HepG2 (cell line): ENCODE results near the gene PPP2R5C. TPM values are rescaled to one million over a fixed set of nuclear protein-coding genes. Genes with fewer than 3 reads are reported as not detected.

ENCODE experiments used
- ATAC-seq: fragments of 200-7000 bp; cut with Tn5 transposase; 3 replicates; pipeline ENCODE4 v1.9.1; 2020; ENCODE audit warnings: mild to moderate bottlenecking, moderate library complexity
- BruUV-seq: library from RNA; stranded (reverse); fragments of 400-500 nt; replicated peaks from 2 replicates; lab custom pipeline; 2021; lab: Mats Ljungman, UMichigan
- CTCF ChIA-PET: fragments of 300-600 bp; formaldehyde crosslinking; extraction: SDS; loops from one replicate; lab custom pipeline; 2021; ENCODE audit warnings: low total read pairs, inconsistent platforms, low intra/inter-chr PET ratio; lab: Yijun Ruan, JAX
- POLR2A ChIA-PET: fragments of 350-600 bp; sonication (Branson Sonifier 250); formaldehyde crosslinking; loops from one replicate; lab custom pipeline; 2020; ENCODE audit warnings: antibody characterized with exemption, inconsistent platforms; lab: Yijun Ruan, JAX
- DNase-seq: peaks from one replicate; pipeline ENCODE4 v3.0.0-alpha.2; 2015; ENCODE audit warnings: low spot score
- FAIRE-seq: peaks from 3 replicates; lab custom pipeline; 2011; peaks lifted over from hg19 to GRCh38; lab: Jason Lieb, UNC
- H2AFZ ChIP-seq: one replicate; pipeline ENCODE4 v1.6.1; 2011; ENCODE audit warnings: low read length, inconsistent platforms
- H3K27ac ChIP-seq: fragments of 300-600 bp; 3 replicates; pipeline ENCODE4 v1.8.0; 2011; ENCODE audit warnings: mixed run types, mild to moderate bottlenecking, mixed read lengths, low read length, inconsistent platforms; ENCODE audit not compliant: insufficient read depth; ENCODE audit errors: extremely low read length
- H3K27me3 ChIP-seq, 2 experiments: fragments of 200-600 bp in 1 of 2; 2 replicates in 1 of 2; 3 replicates in 1 of 2; pipeline versions ENCODE4 v1.6.0 to v1.8.0; 2011; ENCODE audit warnings: low read length in 2 of 2, mild to moderate bottlenecking in 2 of 2, moderate library complexity in 2 of 2, inconsistent platforms in 1 of 2; ENCODE audit not compliant: insufficient read depth in 2 of 2, control insufficient read depth in 1 of 2
- H3K36me3 ChIP-seq, 2 experiments: fragments of 200-600 bp in 1 of 2; replicated peaks in 1 of 2; 2 replicates in 1 of 2; 3 replicates in 1 of 2; pipeline versions ENCODE4 v1.5.1 to v1.8.0; 2011; ENCODE audit warnings: low read length in 2 of 2, inconsistent platforms in 1 of 2; ENCODE audit not compliant: insufficient read depth in 2 of 2, control insufficient read depth in 1 of 2
- H3K4me1 ChIP-seq: 2 replicates; pipeline ENCODE4 v1.5.1; 2012; ENCODE audit warnings: low read length, inconsistent platforms; ENCODE audit not compliant: insufficient read depth
- H3K4me2 ChIP-seq: 2 replicates; pipeline ENCODE4 v1.6.0; 2011; ENCODE audit warnings: low read depth, low read length, inconsistent platforms
- H3K4me3 ChIP-seq, 3 experiments: fragments of 200-600 bp in 1 of 3; sonication (generic), shearing (Covaris generic) in 1 of 3; replicated peaks in 1 of 3; 2 replicates each; pipeline ENCODE4 v1.5.1; 2011 to 2016; ENCODE audit warnings: low read length in 3 of 3, inconsistent platforms in 2 of 3, low read depth in 2 of 3, mild to moderate bottlenecking in 2 of 3, control low read depth in 1 of 3, mixed read lengths in 1 of 3; ENCODE audit not compliant: insufficient read depth in 1 of 3
- H3K79me2 ChIP-seq: one replicate; pipeline ENCODE4 v1.6.1; 2011; ENCODE audit warnings: low read length, inconsistent platforms; ENCODE audit not compliant: insufficient read depth
- H3K9ac ChIP-seq: 2 replicates; pipeline ENCODE4 v1.6.0; 2011; ENCODE audit warnings: mild to moderate bottlenecking, low read depth, low read length, inconsistent platforms; ENCODE audit not compliant: insufficient read depth
- H3K9me3 ChIP-seq: 2 replicates; pipeline ENCODE4 v1.5.1; 2012; ENCODE audit warnings: mild to moderate bottlenecking, low read length
- H4K20me1 ChIP-seq: 2 replicates; pipeline ENCODE4 v1.6.0; 2011; ENCODE audit warnings: inconsistent platforms, mild to moderate bottlenecking, low read length, moderate library complexity; ENCODE audit not compliant: insufficient read depth
- GMEB1 ChIP-seq: sonication (generic); formaldehyde crosslinking; IDR thresholded peaks from 2 replicates; pipeline ENCODE4 v1.5.1; 2020; ENCODE audit warnings: missing genetic modification reagents, mild to moderate bottlenecking, borderline replicate concordance
- HNRNPL ChIP-seq: fragments of 200-400 bp; formaldehyde crosslinking; IDR thresholded peaks from 2 replicates; pipeline ENCODE4 v1.6.1; 2017; ENCODE audit warnings: mild to moderate bottlenecking, low read depth, low read length
- IRX3 ChIP-seq: sonication (generic); formaldehyde crosslinking; IDR thresholded peaks from 2 replicates; pipeline ENCODE4 v1.8.1; 2023; ENCODE audit warnings: mild to moderate bottlenecking, low read depth, missing genetic modification reagents, borderline replicate concordance
- MAFF ChIP-seq: IDR thresholded peaks from 2 replicates; pipeline ENCODE4 v1.6.1; 2011; ENCODE audit warnings: low read depth, low read length, improper control_type of control experiment
- MTERF4 ChIP-seq: sonication (generic); formaldehyde crosslinking; IDR thresholded peaks from 2 replicates; pipeline ENCODE4 v1.8.0; 2023; ENCODE audit warnings: mild to moderate bottlenecking, missing genetic modification reagents
- MYC ChIP-seq: sonication (generic); formaldehyde crosslinking; IDR thresholded peaks from 2 replicates; pipeline ENCODE4 v1.9.0; 2021; ENCODE audit warnings: missing genetic modification reagents, borderline replicate concordance
- NCOR1 ChIP-seq: fragments of 200-600 bp; sonication (generic); IDR thresholded peaks from 2 replicates; pipeline ENCODE4 v1.7.0; 2017; ENCODE audit warnings: antibody characterized with exemption, low read length, borderline replicate concordance
- PREB ChIP-seq: sonication (generic); formaldehyde crosslinking; IDR thresholded peaks from 2 replicates; pipeline ENCODE4 v1.4.0; 2020; ENCODE audit warnings: missing genetic modification reagents
- ZBED4 ChIP-seq: sonication (generic); formaldehyde crosslinking; IDR thresholded peaks from 2 replicates; pipeline ENCODE4 v1.4.0; 2020; ENCODE audit warnings: missing genetic modification reagents, borderline replicate concordance
- ZBTB38 ChIP-seq: sonication (generic); formaldehyde crosslinking; IDR thresholded peaks from 2 replicates; pipeline ENCODE4 v1.5.1; 2020; ENCODE audit warnings: mild to moderate bottlenecking, missing genetic modification reagents
- ZNF124 ChIP-seq: sonication (generic); formaldehyde crosslinking; IDR thresholded peaks from 2 replicates; pipeline ENCODE4 v1.4.0; 2020; ENCODE audit warnings: missing genetic modification reagents
- WGBS: methylation state at CpG from one replicate; pipeline ENCODE4 v1.1.6; 2017; ENCODE audit warnings: low lambda C conversion rate; 5-methylcytosine and 5-hydroxymethylcytosine counted together
- in situ Hi-C: cut with HindIII; loops from 2 replicates; pipeline ENCODE4 v1.10.0; 2017; ENCODE audit warnings: low pct_unique_long_range_greater_than_20kb; ENCODE audit not compliant: extremely low pct_ligation_motif_present
- intact Hi-C: fragments of 100-400 bp; cut with micrococcal nuclease; formaldehyde crosslinking; loops from one replicate; pipeline ENCODE4 v1.10.0; 2022; ENCODE audit not compliant: unreplicated experiment
- polyA plus RNA-seq, 8 experiments: library from polyadenylated mRNA; depleted of rRNA in 3 of 8; stranded (reverse) in 7 of 8; unstranded in 1 of 8; fragments of >200 nt; fragmentation: Illumina TruSeq in 4 of 8; extraction: Trizol in 4 of 8; gene quantifications; 2 replicates each; pipeline versions ENCODE4 v1.2.1 to v1.2.3, GENCODE V29; 2011 to 2016; ENCODE audit warnings: low read depth in 4 of 8, missing spikeins in 1 of 8, mixed read lengths in 1 of 8; ENCODE audit not compliant: insufficient read depth in 1 of 8
- total RNA-seq, 5 experiments: library from RNA; depleted of rRNA; stranded (reverse); fragments of >200 nt; fragmentation: Illumina TruSeq; extraction: Trizol; gene quantifications; 2 replicates each; pipeline ENCODE4 v1.2.3, GENCODE V29; 2016; ENCODE audit warnings: low read depth in 1 of 5

PPP2R5C gene
- total and polyA plus RNA-seq, 2 of the 13 experiments (the other 11 are each of a cell fraction or from before 2014, with no cell fraction given): 74.3 to 78.5 TPM

- TF ChIP-seq ZNF124: no peak
Measured at GRCh38 chr14:101961011-101961721, 199.7 kb downstream of the PPP2R5C start (continued).

- FAIRE-seq (no peak), ATAC-seq (peak; percentile 6), DNase-seq (no peak)
- Histone ChIP-seq H3K79me2 (peaks cover 25% of the 10 kb centered on the region), H3K4me3 (peak overlapping the region; percentile 41 to 70 (median 57)), H3K27ac (peak overlapping the region; percentile 45), H3K27me3 (peaks cover 0 to 3% of the 10 kb centered on the region in 2 experiments; a peak in 2 of 5 replicates), H3K4me1 (peaks cover 72% of the 10 kb centered on the region), H3K9ac (peak overlapping the region; percentile 61), H2AFZ (peak overlapping the region; percentile 55), H3K4me2 (peak overlapping the region; percentile 93), H4K20me1 (peaks cover 8% of the 10 kb centered on the region), H3K36me3 (no peaks in the 10 kb centered on the region), H3K9me3 (no peaks in the 10 kb centered on the region)
- intact Hi-C loops: loop anchor here (1.0 to 5.0 kb wide), 4 partner anchors 10 to 360 kb away; partner anchors contain the start of gene HSP90AA1
- WGBS: 15% methylated on average over 8 of the region's 9 CpGs
- CTCF ChIA-PET: interaction anchor here (2.1 to 3.0 kb wide), 3 partner anchors 10 to 255 kb away, joined by 6 to 14 read pairs (median 10); no protein-coding TSS in a partner anchor
- POLR2A ChIA-PET: interaction anchor here (1.0 to 1.6 kb wide), 2 partner anchors 10 to 13 kb away, joined by 3 to 10 read pairs; no protein-coding TSS in a partner anchor
- no TSS peak for BruUV-seq
- in situ Hi-C loops: loop anchor here (5.0 kb wide), 2 partner anchors 135 to 355 kb away; partner anchors contain the start of gene ZNF839
- TF ChIP-seq HNRNPL (0 out of 2 replicates have a peak, but pooled peaks have one; percentile 20), IRX3 (CRISPR knock-in tag) (no peak), MYC (CRISPR knock-in tag) (peak; percentile 38; the same call in 1 of the 2 replicates), PREB (CRISPR knock-in tag) (no peak), GMEB1 (CRISPR knock-in tag) (0 out of 2 replicates have a peak, but pooled peaks have one; percentile 18), MTERF4 (peak; percentile 32; the same call in 1 of the 2 replicates), NCOR1 (no peak), ZBED4 (CRISPR knock-in tag) (no peak), MAFF (peak; percentile 41; the same call in 1 of the 2 replicates), ZBTB38 (CRISPR knock-in tag) (peak; percentile 24; the same call in 1 of the 2 replicates)
Measured at GRCh38 chr14:101961746-101962502, 200.4 kb downstream of the PPP2R5C start.
